ENCODE measurements around the gene SEMA4B.

The SEMA4B gene

DNA sequence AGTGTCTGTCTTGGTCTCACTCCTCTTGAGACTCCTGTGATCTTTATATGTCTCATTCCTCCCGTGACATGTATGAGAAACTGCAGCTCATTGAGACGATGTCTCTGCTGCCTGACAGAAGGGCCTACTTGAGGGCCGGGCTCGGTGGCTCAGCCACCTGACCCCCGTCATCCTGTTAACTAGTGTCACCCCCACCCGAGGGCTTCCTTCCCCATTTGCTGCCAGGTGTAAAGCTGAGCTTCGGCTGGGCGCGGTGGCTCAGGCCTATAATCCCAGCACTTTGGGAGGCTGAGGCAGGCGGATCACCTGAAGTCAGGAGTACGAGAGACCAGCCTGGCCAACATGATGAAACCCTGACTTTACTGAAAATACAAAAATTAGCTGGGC is 12.7 kb downstream of the SEMA4B start:
- no peaks in the 10 kb centered on the region for H3K27me3 ChIP-seq (ENCODE audit: insufficient read depth, low read depth)
- no peaks in the 10 kb centered on the region for H3K36me3 ChIP-seq (ENCODE audit: insufficient read depth)
- no peaks in the 10 kb centered on the region for H4K20me1 ChIP-seq (ENCODE audit: insufficient read depth)
- no peak overlapping the region for H2AFZ ChIP-seq (ENCODE audit: low read depth)
- TF ChIP-seq, protein P1, sequence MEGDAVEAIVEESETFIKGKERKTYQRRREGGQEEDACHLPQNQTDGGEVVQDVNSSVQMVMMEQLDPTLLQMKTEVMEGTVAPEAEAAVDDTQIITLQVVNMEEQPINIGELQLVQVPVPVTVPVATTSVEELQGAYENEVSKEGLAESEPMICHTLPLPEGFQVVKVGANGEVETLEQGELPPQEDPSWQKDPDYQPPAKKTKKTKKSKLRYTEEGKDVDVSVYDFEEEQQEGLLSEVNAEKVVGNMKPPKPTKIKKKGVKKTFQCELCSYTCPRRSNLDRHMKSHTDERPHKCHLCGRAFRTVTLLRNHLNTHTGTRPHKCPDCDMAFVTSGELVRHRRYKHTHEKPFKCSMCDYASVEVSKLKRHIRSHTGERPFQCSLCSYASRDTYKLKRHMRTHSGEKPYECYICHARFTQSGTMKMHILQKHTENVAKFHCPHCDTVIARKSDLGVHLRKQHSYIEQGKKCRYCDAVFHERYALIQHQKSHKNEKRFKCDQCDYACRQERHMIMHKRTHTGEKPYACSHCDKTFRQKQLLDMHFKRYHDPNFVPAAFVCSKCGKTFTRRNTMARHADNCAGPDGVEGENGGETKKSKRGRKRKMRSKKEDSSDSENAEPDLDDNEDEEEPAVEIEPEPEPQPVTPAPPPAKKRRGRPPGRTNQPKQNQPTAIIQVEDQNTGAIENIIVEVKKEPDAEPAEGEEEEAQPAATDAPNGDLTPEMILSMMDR (conservative IDR thresholded peaks at IDR 0.05; ENCODE audit: low read depth, low read length) = no peak
- peaks cover 7% of the 10 kb centered on the region for H3K4me1 ChIP-seq (ENCODE audit: low read depth, poor library complexity, severe bottlenecking)
- H3K4me2 ChIP-seq = no peak overlapping the region
- H3K27ac ChIP-seq = no peak overlapping the region
- H3K4me3 ChIP-seq (IDR thresholded peaks at IDR 0.05; ENCODE audit: insufficient read depth, low read depth, low read length) = no peak overlapping the region
- H3K9ac ChIP-seq = no peak overlapping the region
- no peaks in the 10 kb centered on the region for H3K79me2 ChIP-seq (ENCODE audit: insufficient read depth, low read depth)

DNA sequence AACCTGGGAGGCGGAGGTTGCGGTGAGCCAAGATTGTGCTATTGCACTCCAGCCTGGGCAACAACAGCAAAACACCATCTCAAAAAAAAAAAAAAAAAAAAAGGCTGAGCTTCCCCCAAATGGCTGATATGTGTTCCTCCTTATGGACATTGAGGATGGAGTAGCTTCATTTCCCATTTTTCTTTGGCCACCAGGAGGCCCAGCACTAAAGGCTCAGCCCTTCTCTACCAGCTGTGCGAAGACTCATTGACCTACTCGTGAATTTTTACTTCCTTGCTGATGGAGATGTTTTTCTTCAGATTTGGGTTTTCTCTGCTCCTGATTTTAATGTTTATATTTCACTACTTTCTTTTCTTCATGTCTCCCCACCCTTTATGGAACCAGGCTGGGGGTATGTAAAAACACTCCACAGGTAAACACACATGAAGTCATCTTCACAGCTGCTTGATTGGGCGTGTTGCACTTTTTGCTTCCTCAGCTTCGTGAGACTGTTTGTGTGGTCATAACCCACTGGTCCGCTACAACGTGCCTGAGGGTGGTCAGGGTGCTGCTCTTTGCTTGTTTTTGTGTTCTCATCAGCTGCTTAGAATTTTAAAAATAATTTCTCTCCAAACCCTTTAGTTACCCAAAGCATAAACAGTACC is 13.5 kb downstream of the SEMA4B start:
- no peaks in the 10 kb centered on the region for H3K36me3 ChIP-seq (ENCODE audit: insufficient read depth)
- H3K4me1 ChIP-seq (ENCODE audit: low read depth, poor library complexity, severe bottlenecking) = peaks cover 15% of the 10 kb centered on the region
- no peak overlapping the region for H3K27ac ChIP-seq
- H3K9ac ChIP-seq = no peak overlapping the region
- H3K79me2 ChIP-seq (ENCODE audit: insufficient read depth, low read depth) = no peaks in the 10 kb centered on the region
- TF ChIP-seq, protein P1 (conservative IDR thresholded peaks at IDR 0.05; ENCODE audit: low read depth, low read length) = no peak
- H4K20me1 ChIP-seq (ENCODE audit: insufficient read depth) = no peaks in the 10 kb centered on the region
- no peaks in the 10 kb centered on the region for H3K27me3 ChIP-seq (ENCODE audit: insufficient read depth, low read depth)
- no peak overlapping the region for H3K4me3 ChIP-seq (IDR thresholded peaks at IDR 0.05; ENCODE audit: insufficient read depth, low read depth, low read length)
- no peak overlapping the region for H2AFZ ChIP-seq (ENCODE audit: low read depth)
- no peak overlapping the region for H3K4me2 ChIP-seq

DNA sequence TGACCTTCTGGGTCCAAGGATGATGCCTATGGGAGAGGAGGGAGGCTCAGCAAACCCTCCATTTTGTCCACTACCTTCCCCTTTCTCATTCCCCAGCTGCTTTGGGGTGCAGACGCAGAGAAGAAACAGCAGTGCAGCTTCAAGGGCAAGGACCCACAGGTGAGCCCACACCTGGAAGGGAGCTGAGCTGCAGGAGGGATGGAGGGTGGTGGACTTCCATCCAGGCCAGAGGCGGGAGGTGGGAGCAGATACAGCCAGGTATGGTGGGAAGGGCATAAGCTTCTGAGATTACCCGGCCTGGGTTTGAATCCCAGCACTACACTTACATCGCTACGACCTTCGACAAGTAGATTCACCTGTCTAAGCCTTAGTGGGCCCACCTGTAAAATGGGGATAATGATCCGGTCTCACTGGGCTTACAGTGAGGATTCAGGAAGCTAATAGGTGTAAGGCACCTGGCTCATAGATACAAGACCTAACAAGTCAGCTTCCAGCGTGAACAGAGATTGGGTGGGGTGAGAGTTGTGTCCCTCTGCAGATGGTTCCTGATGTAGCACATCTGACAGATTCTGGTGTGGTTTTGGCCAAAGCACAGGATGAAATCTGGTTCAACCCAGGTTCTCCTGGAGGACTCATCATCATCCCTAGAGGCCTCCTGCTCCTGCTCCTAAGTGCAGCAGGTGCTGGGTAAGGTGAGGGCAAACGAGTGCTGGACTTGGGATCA is 16.7 kb downstream of the SEMA4B start:
- TF ChIP-seq, protein P1 (conservative IDR thresholded peaks at IDR 0.05; ENCODE audit: low read depth, low read length) = no peak
- H3K27ac ChIP-seq = no peak overlapping the region
- no peak overlapping the region for H3K9ac ChIP-seq
- H3K4me1 ChIP-seq (ENCODE audit: low read depth, poor library complexity, severe bottlenecking) = peaks cover 16% of the 10 kb centered on the region
- H3K27me3 ChIP-seq (ENCODE audit: insufficient read depth, low read depth) = no peaks in the 10 kb centered on the region
- no peaks in the 10 kb centered on the region for H3K79me2 ChIP-seq (ENCODE audit: insufficient read depth, low read depth)
- H2AFZ ChIP-seq (ENCODE audit: low read depth) = no peak overlapping the region
- no peak overlapping the region for H3K4me2 ChIP-seq
- H4K20me1 ChIP-seq (ENCODE audit: insufficient read depth) = no peaks in the 10 kb centered on the region
- no peak overlapping the region for H3K4me3 ChIP-seq (IDR thresholded peaks at IDR 0.05; ENCODE audit: insufficient read depth, low read depth, low read length)
- no peaks in the 10 kb centered on the region for H3K36me3 ChIP-seq (ENCODE audit: insufficient read depth)

DNA sequence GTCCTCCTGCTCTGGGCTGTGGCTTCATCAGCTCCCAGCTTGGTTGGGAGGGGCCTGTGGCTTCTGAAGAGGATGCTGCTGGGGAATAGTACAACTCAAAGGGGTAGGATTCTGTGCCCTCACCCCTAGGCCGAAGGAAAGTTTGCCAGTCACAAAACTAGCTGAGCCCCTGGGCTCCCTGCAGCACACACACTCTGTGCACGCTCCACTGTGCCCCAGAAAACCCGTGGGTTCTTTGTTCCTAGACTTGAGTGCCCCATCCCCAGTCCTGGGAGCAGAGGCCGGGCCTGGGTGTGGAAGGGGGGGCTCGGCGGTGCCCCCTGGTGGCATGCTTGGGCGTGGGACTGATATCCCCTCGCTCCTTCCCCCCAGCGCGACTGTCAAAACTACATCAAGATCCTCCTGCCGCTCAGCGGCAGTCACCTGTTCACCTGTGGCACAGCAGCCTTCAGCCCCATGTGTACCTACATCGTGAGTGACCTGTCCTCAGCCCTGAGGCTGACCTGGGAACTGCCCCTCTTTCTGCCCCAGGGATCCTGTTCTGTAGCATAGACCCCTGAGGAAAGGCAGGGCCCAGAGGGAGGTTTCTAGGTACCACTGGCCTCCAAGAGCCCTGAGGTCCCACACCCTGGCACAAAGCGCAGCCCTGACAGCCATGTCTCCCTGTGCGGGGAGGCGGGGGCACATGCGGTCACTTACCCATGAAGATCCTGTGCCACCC is 18.5 kb downstream of the SEMA4B start:
- no peak overlapping the region for H2AFZ ChIP-seq (ENCODE audit: low read depth)
- no peaks in the 10 kb centered on the region for H3K79me2 ChIP-seq (ENCODE audit: insufficient read depth, low read depth)
- H3K9ac ChIP-seq = no peak overlapping the region
- H4K20me1 ChIP-seq (ENCODE audit: insufficient read depth) = no peaks in the 10 kb centered on the region
- H3K4me1 ChIP-seq (ENCODE audit: low read depth, poor library complexity, severe bottlenecking) = peaks cover 16% of the 10 kb centered on the region
- H3K27me3 ChIP-seq (ENCODE audit: insufficient read depth, low read depth) = no peaks in the 10 kb centered on the region
- H3K4me2 ChIP-seq = no peak overlapping the region
- no peaks in the 10 kb centered on the region for H3K36me3 ChIP-seq (ENCODE audit: insufficient read depth)
- TF ChIP-seq, protein P1 (conservative IDR thresholded peaks at IDR 0.05; ENCODE audit: low read depth, low read length) = peak; percentile 73
- no peak overlapping the region for H3K27ac ChIP-seq
- no peak overlapping the region for H3K4me3 ChIP-seq (IDR thresholded peaks at IDR 0.05; ENCODE audit: insufficient read depth, low read depth, low read length)

All from KMS-11 (cell line).